Cardiac muscle cell (in vitro differentiated cells and primary cell): ENCODE results near the gene WHRN. TPM values are rescaled to one million over a fixed set of nuclear protein-coding genes. Genes with fewer than 3 reads are reported as not detected.

Experiments
- DNase-seq, 2 donors: peaks; one replicate each; pipeline versions ENCODE4 v3.0.0 to v3.0.0-alpha.2; 2010 to 2017; ENCODE audit warnings: low read depth in 1 of 2, low spot score in 1 of 2
- H3K27ac ChIP-seq: fragments of 200-600 bp; sonication (generic); 2 replicates; pipeline ENCODE4 v1.5.1; 2016
- H3K27me3 ChIP-seq: fragments of 200-600 bp; sonication (generic); 2 replicates; pipeline ENCODE4 v1.6.0; 2016; ENCODE audit warnings: control low read depth
- H3K36me3 ChIP-seq: fragments of 200-600 bp; sonication (generic); 2 replicates; pipeline ENCODE4 v1.5.1; 2016; ENCODE audit warnings: control low read depth
- H3K4me1 ChIP-seq: fragments of 200-600 bp; sonication (generic); 2 replicates; pipeline ENCODE4 v1.8.1; 2017; ENCODE audit warnings: low read depth, mild to moderate bottlenecking, mixed run types
- H3K4me3 ChIP-seq: fragments of 200-600 bp; sonication (generic); 2 replicates; pipeline ENCODE4 v1.5.1; 2016; ENCODE audit warnings: mild to moderate bottlenecking
- H3K9me3 ChIP-seq: fragments of 200-600 bp; sonication (generic); 2 replicates; pipeline ENCODE4 v1.5.1; 2017; ENCODE audit warnings: low read depth, mild to moderate bottlenecking, control low read depth
- polyA plus RNA-seq: library from polyadenylated mRNA; unstranded; fragments of >200 nt; fragmentation: Nextera tagmentation; extraction: Ambion mirVana; gene quantifications from 2 replicates; pipeline ENCODE4 v1.2.1, GENCODE V29; 2016
- total RNA-seq: library from RNA; depleted of rRNA; stranded (reverse); fragments of >200 nt; gene quantifications from 2 replicates; pipeline ENCODE4 v1.2.3, GENCODE V29; 2016
- TF ChIP-seq, protein P1 (sequence below): IDR thresholded peaks from 2 replicates; pipeline ENCODE4 v1.5.1; 2012; ENCODE audit warnings: low read depth, mild to moderate bottlenecking, low read length

Gene WHRN
- total and polyA plus RNA-seq, 2 experiments from 2014 or later, result 10.8 to 12.5 TPM

DNA sequence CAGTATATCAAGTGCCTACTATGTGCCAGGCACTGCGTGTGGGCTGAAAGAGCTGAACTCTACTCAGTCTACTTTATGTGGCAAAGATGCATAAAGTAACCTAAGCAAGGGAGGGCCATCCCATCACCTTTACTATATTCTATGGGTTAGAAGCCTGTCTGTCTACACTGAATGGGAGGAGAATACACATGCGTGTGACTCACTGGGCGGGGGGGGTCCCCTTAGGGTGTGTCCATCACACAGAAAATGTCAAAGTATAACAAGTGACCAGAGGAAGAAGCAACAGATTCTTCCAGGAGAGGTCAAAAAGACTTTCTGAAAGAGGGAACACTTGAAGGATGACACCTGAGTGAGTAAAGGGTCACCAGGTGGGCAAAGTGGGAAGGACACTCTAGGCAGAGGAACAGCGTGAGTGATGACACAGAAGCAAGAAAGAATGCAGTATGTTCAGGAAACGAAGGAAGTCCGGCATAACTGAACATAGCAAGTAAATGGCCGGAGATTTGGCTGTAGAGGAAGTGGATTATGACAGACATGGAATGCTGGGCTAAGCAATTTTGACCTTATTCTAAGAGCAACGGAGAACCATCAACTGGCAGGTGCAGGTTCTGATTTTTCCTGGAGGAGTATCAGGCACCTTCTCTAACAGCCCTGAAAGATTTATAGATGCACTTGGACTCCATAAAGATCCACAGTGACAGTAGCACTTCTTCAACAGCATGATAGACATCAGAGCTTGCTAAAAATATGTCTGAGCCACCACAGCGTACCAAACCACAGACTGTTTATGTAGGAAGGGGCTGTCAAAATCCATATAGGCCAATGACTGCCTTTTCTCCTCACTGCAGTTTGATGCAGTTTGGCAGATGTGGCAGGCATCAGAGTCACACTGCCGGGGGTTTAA lies 8.0 kb upstream of the WHRN start:
- peaks cover 40% of the 10 kb centered on the region for H3K27me3 ChIP-seq
- TF ChIP-seq, protein P1, sequence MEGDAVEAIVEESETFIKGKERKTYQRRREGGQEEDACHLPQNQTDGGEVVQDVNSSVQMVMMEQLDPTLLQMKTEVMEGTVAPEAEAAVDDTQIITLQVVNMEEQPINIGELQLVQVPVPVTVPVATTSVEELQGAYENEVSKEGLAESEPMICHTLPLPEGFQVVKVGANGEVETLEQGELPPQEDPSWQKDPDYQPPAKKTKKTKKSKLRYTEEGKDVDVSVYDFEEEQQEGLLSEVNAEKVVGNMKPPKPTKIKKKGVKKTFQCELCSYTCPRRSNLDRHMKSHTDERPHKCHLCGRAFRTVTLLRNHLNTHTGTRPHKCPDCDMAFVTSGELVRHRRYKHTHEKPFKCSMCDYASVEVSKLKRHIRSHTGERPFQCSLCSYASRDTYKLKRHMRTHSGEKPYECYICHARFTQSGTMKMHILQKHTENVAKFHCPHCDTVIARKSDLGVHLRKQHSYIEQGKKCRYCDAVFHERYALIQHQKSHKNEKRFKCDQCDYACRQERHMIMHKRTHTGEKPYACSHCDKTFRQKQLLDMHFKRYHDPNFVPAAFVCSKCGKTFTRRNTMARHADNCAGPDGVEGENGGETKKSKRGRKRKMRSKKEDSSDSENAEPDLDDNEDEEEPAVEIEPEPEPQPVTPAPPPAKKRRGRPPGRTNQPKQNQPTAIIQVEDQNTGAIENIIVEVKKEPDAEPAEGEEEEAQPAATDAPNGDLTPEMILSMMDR, result no peak
- DNase-seq, result no peak
- no peaks in the 10 kb centered on the region for H3K9me3 ChIP-seq
- no peak overlapping the region for H3K27ac ChIP-seq
- no peaks in the 10 kb centered on the region for H3K36me3 ChIP-seq
- no peaks in the 10 kb centered on the region for H3K4me1 ChIP-seq
- H3K4me3 ChIP-seq, result no peak overlapping the region

DNA sequence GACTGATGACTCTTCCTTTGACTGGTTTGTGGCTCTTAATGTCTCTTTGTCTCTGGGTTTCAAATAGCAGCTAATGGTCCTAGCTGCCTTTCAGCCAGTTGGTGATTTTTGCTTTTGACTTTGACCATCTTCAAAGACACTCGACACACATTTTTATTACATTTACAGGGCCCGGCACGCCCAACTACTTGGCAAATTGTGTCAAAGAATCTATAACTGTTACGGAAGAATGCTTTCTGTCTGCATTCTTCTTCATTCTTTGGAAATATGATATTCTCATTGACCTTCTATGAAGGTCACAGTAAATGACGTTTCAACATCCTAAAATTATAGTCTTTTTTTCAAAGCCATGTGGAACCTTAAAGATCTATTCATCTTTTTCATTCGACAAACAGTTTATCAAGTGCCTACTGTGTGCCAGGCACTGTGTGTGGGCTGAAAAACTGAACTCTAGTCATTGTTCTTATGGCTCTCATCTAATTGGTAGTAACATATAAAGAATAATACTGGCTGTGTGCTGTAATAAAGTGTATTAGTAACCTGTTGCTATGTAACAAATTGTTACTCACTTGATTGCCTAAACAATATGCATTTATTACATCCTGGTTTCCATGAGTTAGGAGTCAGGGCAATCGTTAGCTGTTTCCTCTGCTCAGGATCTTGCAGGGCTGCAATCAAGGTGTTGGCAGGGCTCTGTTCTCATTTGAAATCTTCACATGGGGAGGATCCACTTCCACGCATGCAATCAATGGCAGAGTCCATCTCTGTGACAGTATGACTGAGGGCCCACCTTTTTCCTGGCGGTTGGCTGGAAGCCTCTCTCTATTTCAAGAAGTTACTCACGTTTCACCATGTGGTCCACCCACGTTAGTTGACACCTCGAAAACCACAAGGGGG lies 7.0 kb upstream of the WHRN start:
- no peaks in the 10 kb centered on the region for H3K9me3 ChIP-seq
- no peak for DNase-seq
- no peak overlapping the region for H3K4me3 ChIP-seq
- no peaks in the 10 kb centered on the region for H3K4me1 ChIP-seq
- no peak overlapping the region for H3K27ac ChIP-seq
- no peaks in the 10 kb centered on the region for H3K36me3 ChIP-seq
- TF ChIP-seq, protein P1, result no peak
- peaks cover 50% of the 10 kb centered on the region for H3K27me3 ChIP-seq

DNA sequence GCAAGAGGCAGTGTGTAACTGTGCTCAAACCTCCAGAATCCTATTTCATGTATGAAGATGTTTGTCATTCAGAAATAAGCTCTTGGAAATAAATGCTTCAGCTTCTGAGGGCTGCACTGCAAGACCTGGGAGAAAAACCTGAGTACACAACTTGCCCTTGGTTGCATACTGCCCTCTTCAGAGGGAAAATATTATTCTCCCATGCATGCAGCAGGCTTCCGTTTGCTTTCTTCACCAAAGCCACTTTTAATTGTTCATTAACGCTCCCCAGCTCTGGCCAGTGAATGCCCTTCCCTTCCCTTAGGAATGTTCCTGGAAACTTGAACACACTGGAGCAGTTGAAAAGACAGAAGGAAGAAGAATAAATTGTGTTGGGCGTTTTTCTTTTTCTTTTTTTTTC lies 2.5 kb upstream of the WHRN start:
- peak; percentile 9 to 41 for DNase-seq
- Histone ChIP-seq H3K27ac (no peak overlapping the region), H3K36me3 (no peaks in the 10 kb centered on the region), H3K27me3 (peaks cover 50% of the 10 kb centered on the region), H3K4me3 (no peak overlapping the region), H3K4me1 (peaks cover 9% of the 10 kb centered on the region), H3K9me3 (no peaks in the 10 kb centered on the region)
- TF ChIP-seq, protein P1, result peak; percentile 24

DNA sequence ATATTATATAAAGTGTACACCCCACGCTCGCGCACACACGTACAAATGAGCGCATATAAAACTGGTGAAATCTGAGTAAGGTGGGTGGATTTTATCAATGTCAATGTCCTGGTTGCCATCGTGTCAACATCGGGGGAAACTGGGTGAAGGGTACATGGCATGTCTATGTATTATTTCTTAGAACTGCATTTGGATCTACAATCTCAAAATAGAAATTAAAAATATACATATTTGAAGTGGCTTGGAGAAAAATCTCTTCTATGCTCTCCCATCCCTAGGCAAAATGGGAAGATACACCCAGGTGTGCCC lies 763 bp upstream of the WHRN start:
- Histone ChIP-seq H3K27ac (no peak overlapping the region), H3K9me3 (no peaks in the 10 kb centered on the region), H3K36me3 (no peaks in the 10 kb centered on the region), H3K4me1 (peaks cover 24% of the 10 kb centered on the region), H3K4me3 (peak overlapping the region; percentile 79), H3K27me3 (peaks cover 46% of the 10 kb centered on the region)
- no peak for DNase-seq
- TF ChIP-seq, protein P1, result no peak

DNA sequence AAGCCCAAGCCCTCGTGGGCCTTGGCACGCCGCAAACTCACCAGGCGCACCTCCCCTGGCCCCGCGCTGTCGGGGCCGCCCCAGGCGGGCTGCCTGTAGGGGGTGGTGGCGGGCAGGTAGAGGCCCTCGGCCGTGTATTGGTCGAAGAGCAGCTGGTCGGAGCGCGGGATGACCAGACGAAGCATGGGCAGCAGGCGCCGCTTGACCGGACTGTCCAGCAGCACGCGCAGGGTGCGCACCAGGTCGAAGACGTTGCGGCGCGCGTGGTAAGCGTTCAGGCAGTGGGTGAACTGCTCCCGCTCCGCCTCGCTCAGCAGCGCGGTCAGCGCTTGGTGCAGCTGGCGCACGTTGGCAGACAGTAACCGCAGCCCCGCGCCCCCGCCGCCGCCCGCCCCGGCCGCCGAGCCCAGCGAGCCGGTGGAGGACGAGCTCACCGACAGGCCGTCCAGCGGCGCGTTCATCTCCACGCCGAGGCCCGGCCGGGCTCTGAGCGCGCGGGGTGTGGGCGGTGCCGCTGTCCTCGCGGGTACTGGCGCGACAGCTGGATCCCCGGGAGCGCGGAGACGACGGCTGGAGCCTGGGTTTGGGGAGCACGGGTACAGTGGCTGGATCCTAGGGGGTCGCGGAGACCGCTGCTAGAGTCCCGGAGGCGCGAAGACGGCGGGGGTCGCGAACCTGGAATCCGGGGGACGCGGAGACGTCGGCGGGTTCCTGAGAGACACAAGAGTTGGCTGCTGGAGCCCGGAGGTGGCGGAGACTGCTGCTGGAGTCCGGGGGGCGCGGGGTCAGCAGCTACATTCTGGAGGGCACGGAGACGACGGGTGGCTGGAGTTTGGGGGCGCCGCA lies 709 bp downstream of the WHRN start:
- peak; percentile 42 to 51 for DNase-seq
- Histone ChIP-seq H3K27me3 (peaks cover 38% of the 10 kb centered on the region), H3K4me1 (peaks cover 24% of the 10 kb centered on the region), H3K9me3 (no peaks in the 10 kb centered on the region), H3K27ac (no peak overlapping the region), H3K36me3 (no peaks in the 10 kb centered on the region), H3K4me3 (peak overlapping the region; percentile 79)
- TF ChIP-seq, protein P1, result peak; percentile 47
